ENCODE measurements around the gene ZNF394.

- peak in 1 of 3 donors; percentile 18 for TF ChIP-seq CTCF (IDR thresholded peaks at IDR 0.05)
- TF ChIP-seq POLR2A (IDR thresholded peaks at IDR 0.05), result no peak
- no peak for TF ChIP-seq EP300 (IDR thresholded peaks at IDR 0.05)
Observed at GRCh38 chr7:99472561-99473314, 27.3 kb downstream of the ZNF394 start, which contains the start of gene ZNF789.

Measured in ovary (tissue), 3 donors.